ENCODE results near the gene DTNB.
A peak's percentile ranks its signal among the peaks of the same experiment; 100 is the strongest.

DTNB gene

DNA sequence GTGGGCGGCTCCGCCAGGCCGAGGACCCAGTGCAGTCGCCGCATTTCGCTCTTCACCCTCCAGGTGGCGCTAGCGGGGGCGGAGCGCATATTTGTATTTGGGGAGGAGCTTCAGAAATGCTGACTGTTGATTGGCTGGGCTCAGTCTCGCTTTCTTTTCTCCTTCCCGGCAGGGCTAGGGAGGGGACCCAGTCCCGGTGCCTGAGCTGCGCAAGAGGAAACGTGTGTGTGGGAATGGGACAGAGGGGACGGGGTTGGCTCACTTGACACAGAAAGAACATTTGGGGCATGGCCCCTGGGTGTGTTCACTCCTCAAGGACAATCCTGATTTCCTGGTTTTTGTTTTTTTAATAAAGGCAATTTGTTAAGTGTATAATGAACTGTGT is 311.3 kb downstream of the DTNB start:
- peak in 1 of 2 experiments; percentile 93 for DNase-seq

DNA sequence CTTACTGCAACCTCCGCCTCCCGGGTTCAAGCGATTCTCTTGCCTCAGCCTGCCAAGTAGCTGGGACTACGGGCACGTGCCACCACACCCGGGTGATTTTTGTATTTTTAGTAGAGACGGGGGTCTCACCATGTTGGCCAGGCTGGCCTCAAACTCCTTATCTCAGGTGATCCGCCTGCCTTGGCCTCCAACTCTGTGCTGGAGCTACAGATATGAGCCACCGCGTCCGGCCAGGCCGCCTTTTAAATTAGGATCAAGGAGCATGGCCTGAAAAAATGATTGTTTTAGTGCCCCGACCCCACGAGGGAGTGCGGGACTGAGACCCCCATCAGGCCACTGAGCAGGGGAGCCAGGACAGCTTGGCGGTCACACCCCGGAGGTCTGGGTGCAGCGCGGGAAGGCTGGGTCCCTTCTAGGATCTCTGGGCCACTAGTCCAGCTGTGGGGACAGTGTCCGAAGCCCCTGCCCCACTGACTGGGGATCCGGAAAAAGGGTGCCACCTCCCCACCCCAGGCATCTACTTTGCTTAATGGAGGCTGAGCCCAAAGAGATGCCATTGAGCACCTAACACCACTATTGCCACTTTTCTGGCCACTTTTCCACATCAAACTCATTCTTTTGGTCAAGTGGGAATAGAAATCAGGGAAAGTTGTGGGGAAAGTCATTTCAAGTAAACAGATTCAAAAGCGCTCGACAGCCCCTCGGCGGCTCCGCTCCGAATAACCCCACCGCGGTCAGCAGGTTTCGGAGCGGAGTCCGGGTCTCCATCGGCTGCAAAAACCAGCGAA is 311.9 kb downstream of the DTNB start:
- no peak for DNase-seq

DNA sequence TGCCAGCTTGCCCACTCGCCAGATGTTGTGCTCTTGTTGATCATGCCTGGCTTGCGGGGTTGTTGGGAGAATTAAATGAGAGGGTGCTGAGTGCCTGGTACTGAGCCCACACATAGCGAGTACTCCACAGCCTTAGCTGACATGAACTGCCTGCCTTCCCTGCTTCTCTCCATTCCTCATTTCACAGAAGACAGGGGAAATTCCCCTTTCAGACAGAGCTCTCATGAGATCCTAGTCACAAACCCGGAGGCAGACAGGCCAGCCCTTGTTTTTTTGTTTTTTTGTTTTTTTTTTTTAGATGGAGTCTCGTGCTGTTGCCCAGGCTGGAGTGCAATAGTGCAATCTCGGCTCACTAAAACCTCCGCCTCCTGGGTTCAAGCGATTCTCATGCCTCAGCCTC is 314.5 kb downstream of the DTNB start:
- no peak for DNase-seq

DNA sequence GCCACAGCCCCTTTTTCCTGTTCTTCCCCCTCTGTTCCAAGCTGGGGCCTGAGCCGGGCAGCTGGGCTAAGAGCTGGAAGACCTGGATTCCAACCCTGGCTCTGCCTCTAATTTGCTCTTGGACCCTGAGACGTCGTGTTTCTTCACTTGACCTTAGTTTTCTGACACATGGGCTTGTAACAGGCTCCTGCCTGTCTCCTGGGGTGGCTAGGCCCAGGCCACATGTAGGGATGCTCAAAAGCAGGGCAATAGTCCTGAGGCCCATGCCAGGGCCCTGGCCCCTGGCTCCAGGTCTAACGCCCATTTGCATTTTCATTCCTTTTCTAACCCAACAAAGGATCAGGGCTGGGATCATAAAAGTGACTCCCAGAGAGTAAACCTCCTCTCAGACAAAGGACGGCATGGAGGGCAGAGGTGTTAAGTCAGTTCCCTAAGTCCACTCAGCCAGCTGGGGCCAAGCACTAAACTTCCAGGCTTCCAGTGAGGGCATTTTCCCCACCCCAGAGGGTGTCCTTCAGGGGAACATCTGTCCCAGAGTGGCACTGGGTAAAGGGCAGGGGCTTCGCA is 315.0 kb downstream of the DTNB start:
- DNase-seq = no peak

DNA sequence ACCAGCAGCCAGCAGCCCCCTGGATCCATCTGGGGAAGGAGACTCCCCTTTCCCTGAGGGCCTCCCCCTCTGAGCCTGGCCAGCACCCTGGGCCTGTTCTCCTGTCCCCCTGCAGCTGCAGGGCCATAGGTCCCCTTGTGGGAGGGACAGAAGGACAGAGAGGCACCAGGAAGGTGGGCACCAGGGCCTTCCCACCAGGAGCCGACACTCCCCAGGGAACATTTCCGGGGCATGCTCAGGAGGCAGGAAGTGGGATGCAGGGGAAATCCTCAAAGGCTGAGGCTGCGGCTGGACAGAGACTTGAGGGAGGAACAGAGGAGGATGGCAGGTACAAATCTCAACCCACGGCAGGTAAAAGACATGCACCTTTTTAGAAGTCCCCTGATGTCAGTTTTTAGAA is 317.3 kb downstream of the DTNB start:
- no peak for DNase-seq

DNA sequence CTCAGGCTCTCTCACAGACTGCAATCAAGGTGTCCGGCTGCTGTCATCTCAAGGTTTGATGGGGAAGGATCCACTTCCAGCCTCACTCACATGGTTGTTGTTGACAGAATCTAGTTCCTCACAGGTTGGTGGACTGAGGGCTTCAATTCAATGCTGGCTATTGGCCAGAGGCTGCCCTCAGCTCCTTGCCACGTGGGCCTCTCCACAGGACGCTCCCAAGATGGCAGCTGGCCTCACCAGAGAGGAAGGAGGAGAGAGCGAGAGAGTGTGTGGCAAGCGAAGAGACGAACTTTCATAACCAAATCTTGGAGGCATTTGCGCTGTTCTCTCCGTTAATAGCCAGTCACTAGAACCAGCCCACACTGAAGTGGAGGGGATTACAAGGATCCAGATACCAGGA is 318.1 kb downstream of the DTNB start:
- no peak for DNase-seq

DNA sequence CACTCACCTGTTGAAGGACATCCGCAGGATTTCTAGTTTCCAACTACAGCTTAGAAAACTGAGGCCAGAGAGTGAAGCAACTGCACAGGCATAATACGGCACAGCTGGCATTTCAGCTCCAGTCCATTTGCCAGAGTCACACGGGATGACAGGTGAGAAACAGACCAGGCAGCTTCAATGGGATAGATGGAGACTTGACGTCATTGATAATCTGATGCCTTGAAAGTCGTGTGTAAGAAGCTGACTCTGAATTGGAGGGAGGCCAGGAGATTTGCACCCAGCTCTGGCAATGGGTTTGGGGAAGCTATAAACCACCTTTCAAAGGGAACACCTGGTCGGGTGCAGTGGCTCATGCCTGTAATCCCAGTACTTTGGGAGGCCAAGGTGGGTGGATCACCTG is 319.3 kb downstream of the DTNB start:
- DNase-seq = no peak

DNA sequence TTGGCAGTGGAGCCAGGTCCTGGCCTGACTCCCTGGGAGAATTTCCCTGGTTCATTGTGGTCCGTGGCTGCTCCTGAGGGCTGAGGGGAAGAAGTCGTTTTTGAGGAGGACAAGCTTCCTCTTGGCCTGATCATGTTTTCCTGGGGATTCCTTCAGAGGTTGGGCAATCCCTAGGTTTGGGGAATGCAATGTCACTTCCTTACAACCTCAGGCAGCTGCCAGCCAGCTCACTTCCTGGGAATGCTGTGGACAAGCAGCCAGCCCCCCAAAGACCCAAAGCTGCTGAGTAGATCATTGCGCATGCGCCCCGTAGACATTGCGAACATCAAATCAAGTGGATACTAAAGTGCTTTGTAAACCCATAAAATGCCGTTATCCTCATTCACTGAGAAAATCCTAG is 324.0 kb downstream of the DTNB start:
- no peak for DNase-seq

DNA sequence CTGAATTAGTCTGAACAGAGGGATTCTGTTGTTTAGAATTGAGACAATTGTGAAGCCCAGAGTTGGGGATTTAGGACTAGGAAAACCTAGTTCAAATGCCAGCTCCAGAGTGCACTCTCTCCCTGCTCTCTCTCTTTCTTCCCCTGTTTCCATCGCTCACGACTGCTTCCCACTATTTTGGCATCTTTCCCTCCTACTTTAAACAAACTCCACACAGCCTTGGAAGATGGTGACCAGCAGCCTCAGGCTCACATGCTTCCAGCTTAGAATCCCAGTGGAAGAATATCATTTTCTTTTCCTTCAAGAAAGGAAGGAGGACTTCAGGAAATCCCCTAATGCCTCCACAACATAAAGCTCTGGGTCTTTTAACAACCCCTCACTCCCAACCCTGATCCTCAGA is 325.5 kb downstream of the DTNB start:
- DNase-seq = no peak

DNA sequence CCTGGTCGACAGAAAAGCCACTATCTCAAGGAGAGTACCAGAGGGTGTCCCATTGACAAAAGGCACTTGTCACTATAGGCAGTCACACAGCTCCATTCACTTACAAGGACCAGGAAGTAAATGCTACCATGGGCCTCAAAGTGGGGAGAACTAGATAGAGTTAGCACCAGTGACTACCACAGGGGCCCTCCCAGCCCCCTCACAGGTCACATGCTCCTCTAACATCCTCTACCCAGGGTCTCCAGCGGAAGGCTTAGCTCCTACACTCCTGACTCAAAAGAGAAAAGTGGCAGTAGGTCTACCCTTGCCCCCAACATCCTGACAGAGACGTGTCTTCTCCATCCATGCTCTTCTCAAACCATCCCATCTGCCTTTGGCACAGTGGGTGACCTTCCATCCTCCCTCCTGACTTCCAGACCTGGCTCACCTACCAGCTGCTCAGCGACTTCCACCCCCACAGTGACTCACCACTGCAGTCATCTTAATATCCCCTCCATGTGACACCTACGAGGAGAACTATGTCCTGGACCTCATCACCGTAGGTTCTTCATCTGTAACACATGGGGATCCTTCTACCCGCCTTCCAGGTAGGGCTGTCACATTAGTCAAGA is 326.1 kb downstream of the DTNB start:
- DNase-seq = no peak

DNA sequence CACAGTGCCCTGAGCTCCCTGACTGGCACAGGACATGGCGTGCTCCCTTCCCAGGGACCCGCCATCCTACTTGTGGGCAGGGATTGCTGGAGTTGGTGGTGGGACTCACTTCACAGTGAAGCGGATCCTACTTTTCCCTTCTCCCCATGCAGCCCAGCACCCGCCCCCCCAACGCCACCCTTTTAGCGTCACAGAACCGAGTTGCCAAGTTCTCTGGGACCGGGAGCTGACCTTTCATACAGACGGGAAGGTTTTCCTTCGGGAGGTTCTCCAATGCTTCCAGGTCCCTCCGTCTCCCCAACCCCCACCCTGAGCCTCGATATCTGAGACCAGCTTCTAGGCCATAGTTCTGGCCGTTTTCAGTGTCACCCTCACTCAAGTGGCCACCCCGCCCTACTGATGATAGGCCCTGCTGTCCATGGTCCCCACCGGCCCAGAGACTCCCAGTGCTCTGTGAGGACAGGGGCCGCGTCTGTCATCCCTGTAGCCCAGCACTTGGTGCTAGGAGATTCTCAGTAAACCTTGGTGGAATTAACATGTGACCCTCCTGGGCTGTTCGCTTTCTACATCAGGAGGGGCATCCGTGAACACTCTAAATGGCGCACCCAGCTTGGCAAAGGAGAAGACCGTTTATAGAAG is 330.1 kb downstream of the DTNB start:
- DNase-seq = no peak

DNA sequence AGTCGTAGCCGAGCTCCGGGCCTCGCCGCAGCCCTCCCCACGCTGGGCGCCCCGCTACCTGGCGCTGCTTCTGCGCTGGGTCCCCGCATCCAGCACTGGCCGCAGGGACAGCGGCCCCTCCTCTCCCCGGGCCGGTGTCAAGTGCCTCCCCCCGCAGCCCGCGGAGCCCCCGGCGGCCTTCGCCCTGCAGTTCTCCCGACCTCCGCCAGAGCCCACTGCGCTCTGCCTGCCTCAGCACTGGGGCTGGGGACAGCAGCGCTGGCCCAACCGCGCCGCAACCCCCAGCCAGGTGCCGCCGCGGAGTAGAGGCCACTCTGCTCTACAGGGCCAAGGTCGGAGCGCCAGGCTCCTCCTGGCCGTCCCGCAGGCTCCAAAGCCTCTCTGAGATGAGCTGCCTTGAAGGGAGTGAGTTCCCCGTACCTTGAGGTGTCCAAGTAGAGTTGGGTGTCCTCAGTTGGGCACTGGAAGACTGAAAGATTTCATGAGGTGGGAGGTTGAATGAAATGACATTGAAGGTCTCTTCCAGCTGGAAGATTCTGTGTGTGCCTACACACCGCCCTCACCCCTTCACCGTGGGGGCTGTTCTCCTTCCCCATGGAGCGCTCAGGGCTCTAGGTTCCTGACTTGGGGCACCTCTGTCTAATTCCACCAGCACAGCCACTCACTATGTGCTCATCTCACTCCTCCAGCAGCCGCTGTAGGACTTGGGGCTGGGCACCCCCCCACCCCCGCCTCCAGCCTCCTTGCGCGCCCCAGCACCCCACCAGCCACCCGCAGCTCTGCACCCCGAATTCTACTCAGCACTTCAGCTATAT is 330.8 kb downstream of the DTNB start:
- peak in 1 of 2 experiments; percentile 14 for DNase-seq

DNA sequence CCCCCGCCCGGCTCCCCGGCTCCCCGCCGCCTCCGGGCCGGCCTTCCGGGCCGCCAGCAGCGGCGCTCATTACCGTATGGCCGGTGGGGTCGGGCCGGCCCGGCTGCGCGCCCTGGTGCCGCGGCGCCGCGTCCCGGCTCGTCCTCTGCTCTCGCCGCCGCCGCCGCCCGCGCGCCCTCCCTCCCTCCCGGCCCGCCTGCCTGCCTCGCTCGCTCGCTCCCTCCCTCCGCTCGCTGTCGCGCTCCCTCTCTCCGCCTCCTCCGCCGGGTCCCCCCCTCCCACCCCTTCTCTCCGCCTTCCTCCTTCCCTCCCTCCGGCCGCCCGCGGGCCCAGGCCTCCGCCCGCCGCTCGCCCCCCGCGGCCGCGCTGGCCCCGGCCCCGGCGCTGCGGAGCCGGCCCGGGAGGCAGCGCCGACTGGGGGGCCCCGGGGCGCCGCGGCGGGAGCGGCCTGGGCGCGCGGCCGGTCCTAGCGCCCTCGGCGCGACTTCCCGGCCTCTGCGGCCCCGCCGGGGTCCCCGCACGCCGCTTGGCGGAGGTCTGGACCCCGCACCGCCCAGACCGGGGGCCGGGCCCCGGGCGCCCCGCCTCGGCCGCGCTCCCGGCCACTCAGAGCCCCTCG is 331.5 kb downstream of the DTNB start, which contains the start of gene DNMT3A:
DNMT3A (minus strand) TSS at position 173 of the 619 bp plus-strand sequence. CDS start 27,941 bp downstream, outside the sequence.
- DNase-seq = no peak

DNA sequence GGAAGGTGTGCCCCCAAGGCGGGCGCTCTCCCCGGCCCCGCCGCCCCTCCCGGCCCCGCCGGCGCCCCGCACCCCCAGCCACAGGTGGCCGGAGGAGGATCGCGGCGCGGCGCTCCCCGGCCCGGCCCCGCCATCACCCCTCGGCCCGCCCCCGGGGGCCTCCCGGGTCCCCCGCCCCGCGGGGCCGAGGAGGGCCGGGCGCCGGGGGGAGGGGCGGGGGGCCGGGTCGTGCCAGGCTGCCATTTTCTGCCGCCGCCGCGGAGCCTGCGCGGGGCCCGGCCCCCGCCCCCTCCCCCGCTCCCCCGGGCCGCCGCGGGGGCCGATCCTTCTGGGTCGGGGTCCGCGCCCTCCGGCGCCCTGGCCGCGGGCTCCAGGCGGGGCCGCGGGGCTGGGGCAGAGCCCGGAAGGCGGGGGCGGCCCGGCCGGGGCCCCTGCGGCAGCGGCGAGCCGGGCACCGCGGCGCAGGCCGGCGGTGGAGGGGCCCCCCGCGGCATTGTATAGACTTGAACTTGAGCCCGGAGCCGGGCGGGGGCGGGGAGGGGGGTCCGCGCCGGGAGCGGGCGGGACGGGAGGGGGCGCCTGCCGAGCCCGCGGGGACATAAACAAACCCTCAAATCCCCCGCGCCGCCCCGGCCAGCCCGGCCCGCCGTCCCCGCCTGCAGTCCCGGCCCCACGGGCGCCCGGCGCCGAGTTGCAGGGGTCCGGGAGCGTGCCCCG is 332.2 kb downstream of the DTNB start:
- DNase-seq = no peak

DNA sequence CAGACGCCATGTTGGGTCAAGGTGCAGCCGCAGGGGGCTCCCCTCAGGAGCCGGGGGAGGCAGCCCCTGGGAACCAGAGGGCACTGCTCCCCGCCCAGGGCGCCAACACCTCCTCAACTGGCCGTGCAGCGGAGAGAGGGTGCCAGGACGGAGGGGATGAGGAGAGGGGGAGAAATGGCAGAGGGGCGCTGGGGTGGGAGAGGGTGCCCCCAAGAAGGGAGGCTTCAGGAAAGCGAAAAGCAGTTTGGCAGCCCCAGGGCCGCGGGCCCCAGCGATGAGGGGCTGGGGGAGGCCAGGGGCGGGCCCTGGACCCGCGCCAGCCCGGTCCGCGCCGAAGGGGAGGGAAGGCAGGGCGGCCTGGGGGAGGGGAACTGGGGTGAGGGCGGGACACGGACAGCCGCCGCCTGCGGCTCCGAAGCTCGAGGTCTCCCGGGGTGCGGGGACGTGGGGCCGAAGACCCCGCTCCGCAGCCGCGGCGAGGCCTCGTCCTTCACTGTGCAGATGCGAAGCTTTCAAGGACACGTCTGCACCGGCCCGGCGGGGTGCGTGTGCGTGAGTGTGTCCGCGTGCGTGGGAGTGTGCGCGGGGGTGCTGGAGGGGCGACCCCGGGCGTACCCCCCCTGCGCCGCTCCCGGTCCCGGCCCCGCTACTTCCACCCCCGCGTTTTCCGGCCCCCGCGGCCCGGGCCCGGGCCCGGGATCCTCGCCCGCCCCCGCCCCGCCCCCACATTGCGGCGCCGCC is 333.0 kb downstream of the DTNB start:
- DNase-seq = no peak

DNA sequence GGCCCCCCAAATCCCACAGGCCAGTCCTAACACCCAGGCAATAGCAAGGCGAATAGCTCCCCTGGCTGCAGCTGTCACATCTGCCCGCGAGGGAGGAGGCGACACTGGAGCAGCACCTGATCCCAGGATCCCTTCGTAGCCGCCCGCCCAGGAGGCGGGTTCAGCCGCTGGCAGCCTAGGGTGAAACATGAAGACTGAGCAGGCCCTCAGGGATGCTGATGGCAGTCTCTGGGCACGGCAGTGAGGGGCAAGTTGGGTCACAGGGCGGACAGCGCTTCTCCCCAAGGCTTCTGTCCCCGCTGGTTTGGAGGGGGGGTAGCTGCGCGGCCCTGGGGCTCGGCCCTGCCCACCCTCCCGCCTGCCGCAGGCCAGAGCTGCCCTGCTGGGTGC is 333.6 kb downstream of the DTNB start:
- no peak for DNase-seq

DNA sequence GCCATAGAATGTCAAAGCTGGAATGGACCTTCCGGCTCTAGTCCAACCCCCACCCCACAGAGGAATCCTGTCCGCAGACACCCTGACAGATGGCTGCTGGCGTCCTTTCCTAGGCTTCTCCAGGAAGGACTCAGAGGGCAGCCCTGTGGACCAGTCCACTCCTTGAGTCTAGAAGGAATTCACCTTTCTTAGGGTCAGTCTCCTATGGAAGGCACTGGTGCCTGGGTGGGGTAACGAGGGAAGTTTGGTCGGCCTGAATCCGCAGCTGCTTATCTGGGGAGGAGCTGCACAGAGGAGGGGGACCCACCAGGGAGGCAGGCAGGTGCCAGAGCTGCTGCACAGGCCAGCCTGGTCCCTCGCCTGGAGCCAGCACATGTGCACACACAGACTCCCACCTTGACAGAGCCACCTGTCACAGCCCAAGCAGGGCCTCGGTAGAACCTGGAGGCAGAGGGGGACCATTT is 334.1 kb downstream of the DTNB start:
- DNase-seq = peak; percentile 2 to 45

DNA sequence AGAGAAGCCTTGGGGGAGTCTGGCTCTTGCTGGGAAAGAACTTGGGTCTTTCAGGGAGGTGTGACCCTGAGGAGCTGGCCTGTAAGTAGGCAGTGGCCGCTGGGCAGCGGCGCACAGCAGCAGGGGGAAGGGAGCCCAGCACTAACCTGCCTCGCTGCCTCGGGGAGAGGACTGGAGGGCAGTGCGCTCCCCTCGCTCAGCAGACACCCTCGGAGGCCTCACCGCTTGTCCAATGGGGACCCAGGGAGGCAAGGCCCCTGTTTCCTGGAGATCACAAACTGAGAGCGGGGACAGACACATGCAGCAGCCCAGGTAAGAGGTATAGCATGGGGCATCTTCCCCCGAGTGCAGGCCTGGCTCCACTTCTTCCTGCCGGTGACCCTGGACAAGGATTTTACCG is 335.0 kb downstream of the DTNB start:
- DNase-seq = no peak

DNA sequence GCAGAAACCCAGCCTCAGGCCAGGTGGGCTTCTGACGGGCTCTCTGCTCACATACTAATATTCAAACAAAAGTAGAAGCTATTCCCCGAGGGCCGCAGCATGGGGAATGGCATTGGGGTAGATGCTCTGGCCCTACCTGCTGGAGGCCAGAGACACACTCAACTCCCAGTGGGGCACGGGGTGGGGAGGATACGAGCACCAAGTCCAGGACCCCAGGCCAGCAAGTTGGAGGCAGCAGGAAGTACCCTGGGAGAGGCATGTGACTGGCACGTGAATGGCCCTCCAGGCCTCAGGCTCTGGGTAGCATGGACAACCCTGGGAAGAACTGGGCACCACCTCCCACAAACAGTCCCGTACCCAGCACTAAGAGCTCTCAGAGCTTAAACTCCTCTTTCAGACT is 335.5 kb downstream of the DTNB start:
- DNase-seq = no peak

DNA sequence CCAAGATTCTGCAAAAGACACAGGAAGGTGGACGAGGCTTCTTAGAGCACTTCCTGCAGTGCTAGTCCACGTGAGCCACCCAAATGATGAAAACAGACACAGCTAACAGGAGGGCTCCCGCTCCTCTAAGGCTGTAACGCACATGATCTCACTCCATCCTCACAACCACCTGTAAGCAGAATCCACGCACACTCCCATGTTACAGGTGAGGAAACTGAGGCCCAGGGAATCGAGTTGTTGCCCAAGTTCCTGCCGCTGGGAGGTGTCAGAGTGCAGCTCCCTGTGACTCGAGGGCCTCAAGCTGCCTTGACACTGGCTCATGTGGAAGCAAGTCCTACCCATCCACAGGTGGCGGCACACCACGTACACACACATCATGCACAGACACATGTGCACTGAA is 336.1 kb downstream of the DTNB start:
- DNase-seq = no peak

DNA sequence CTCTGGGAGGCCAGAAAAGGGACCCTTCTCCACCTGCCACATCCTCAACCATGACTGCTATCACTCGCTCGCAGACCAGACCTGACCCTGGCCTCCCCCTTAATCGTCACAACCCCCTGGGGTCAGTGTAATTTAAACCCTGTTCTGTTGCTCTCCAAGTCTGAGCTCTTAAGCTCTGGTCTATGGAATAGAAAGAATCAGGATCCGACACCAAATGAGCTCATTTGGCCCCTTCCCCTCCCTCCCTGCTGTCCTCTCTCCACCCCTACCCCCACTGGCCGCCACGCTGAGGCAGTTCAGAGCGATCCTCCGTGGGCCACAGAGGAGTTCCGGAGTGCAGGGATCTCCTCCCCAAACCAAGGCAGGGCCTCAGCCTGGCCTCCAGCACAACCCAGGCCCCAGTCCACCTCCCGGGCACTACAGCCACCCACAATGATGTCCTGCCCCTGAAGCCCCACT is 337.0 kb downstream of the DTNB start:
- DNase-seq = no peak

Measured in cerebellar nuclear complex (tissue), 1 donor.